Peyer's patch (tissue), 4 donors: ENCODE results near the gene PTPRZ1.

Experiments used
- CTCF ChIP-seq, 6 experiments: fragments of 450-650 bp in 4 of 6; fragments of 200-600 bp in 2 of 6; sonication (generic) in 1 of 6; IDR thresholded peaks; one replicate each; pipeline ENCODE4 v1.5.1; 2017 to 2019; ENCODE audit warnings: antibody characterized with exemption in 6 of 6, mild to moderate bottlenecking in 3 of 6, moderate library complexity in 1 of 6
- POLR2A ChIP-seq, 2 donors: fragments of 450-650 bp; IDR thresholded peaks; one replicate each; pipeline ENCODE4 v1.5.1; 2017; ENCODE audit warnings: antibody characterized with exemption in 2 of 2, mild to moderate bottlenecking in 2 of 2, moderate library complexity in 2 of 2

GRCh38 chr7:121945066-121945465 lies 72.1 kb downstream of the PTPRZ1 start:
- TF ChIP-seq POLR2A (IDR thresholded peaks at IDR 0.05) (no peak), CTCF (IDR thresholded peaks at IDR 0.05) (no peak)
